GM21390 (cell line): Measurements from ENCODE around the gene FLG.
"Not testable (repeated sequence)": the region's sequence is repeated elsewhere in the genome, so short reads cannot be mapped to it uniquely, and the experiment has no call there.

Experiments
- ATAC-seq: cut with Tn5 transposase; IDR thresholded peaks from one replicate; pipeline ENCODE4 v1.9.1; 2021; ENCODE audit not compliant: unreplicated experiment

The FLG gene

DNA sequence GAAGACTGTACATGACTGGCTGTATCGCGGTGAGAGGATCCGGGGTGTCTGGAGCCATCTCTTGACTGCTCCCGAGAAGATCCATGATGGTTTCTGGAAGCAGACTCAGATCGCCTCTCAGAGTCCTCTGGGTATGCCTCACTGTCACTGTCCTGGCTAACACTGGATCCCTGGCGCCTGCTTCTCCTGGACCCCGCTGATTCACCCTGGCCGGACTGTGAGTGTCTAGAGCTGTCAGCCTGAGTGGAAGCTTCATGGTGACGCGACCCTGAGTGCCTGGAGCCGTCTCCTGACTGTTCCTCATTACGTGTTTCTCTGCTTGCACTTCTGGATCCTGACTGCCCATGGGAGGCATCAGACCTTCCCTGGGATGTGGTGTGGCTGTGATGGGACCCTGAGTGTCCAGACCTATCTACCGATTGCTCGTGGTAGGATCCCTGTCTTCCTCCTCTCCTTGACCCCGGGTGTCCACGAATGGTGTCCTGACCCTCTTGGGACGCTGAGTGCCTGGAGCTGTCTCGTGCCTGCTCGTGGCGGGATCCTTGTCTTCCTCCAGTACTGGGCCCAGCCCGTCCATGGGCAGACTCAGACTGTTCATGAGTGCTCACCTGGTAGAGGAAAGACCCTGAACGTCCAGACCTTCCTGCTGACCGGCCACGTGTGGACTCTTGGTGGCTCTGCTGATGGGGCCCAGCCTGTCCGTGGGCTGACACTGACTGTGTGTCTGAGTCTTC is 21.7 kb downstream of the FLG start:
- not testable (repeated sequence) for ATAC-seq

- ATAC-seq = not testable (repeated sequence)
Observed at GRCh38 chr1:152256394-152256793, 68.6 kb downstream of the FLG start.
